SK-N-SH (cell line): Measurements from ENCODE around the gene C1orf141. TPM values are rescaled to one million over a fixed set of nuclear protein-coding genes. Genes with fewer than 3 reads are reported as not detected.

ENCODE experiments used
- CTCF ChIA-PET: fragments of 300-600, 350-600 bp; formaldehyde crosslinking; extraction: SDS; loops from one replicate; lab custom pipeline; 2021; lab: Yijun Ruan, JAX
- POLR2A ChIA-PET: fragments of 350-600 bp; sonication (Branson Sonifier 250); formaldehyde crosslinking; extraction: SDS; loops from one replicate; lab custom pipeline; 2020; ENCODE audit warnings: antibody characterized with exemption, inconsistent platforms; lab: Yijun Ruan, JAX
- DNase-seq: peaks from one replicate; pipeline ENCODE4 v3.0.0; 2012
- H2AFZ ChIP-seq: fragments of 200-600 bp; sonication (generic); 2 replicates; pipeline ENCODE4 v1.8.1; 2016; ENCODE audit warnings: antibody characterized with exemption, mild to moderate bottlenecking, low read depth
- H3F3A ChIP-seq: fragments of 200-600 bp; sonication (generic); replicated peaks from 2 replicates; pipeline ENCODE3; 2016; ENCODE audit warnings: antibody characterized with exemption, mild to moderate bottlenecking; ENCODE audit not compliant: insufficient read depth
- H3K27ac ChIP-seq, 2 experiments: fragments of 200-500 bp in 1 of 2; fragments of 200-600 bp in 1 of 2; sonication (Bioruptor generic) in 1 of 2; sonication (generic), shearing (Covaris generic) in 1 of 2; 2 replicates each; pipeline versions ENCODE4 v1.5.1 to v1.6.1; 2014 to 2016; ENCODE audit warnings: low read depth in 2 of 2, inconsistent platforms in 1 of 2, low read length in 1 of 2, mild to moderate bottlenecking in 1 of 2, mixed read lengths in 1 of 2
- H3K27me3 ChIP-seq: fragments of 200-600 bp; sonication (generic), shearing (Covaris generic); 2 replicates; pipeline ENCODE4 v1.6.1; 2016; ENCODE audit warnings: mixed run types; ENCODE audit not compliant: insufficient read depth
- H3K36me3 ChIP-seq, 2 experiments: fragments of 200-500 bp in 1 of 2; fragments of 200-600 bp in 1 of 2; sonication (Bioruptor generic) in 1 of 2; sonication (generic) in 1 of 2; replicated peaks in 1 of 2; 2 replicates each; pipeline versions ENCODE3 to v1.5.1; 2014 to 2016; ENCODE audit warnings: low read length in 1 of 2, mild to moderate bottlenecking in 1 of 2; ENCODE audit not compliant: insufficient read depth in 2 of 2, control insufficient read depth in 1 of 2
- H3K4me1 ChIP-seq, 2 experiments: fragments of 200-500 bp in 1 of 2; fragments of 200-600 bp in 1 of 2; sonication (Bioruptor generic) in 1 of 2; sonication (generic), shearing (Covaris generic) in 1 of 2; 2 replicates each; pipeline versions ENCODE4 v1.5.1 to v1.6.1; 2014 to 2016; ENCODE audit warnings: low read depth in 1 of 2, low read length in 1 of 2, mixed run types in 1 of 2; ENCODE audit not compliant: insufficient read depth in 2 of 2, control insufficient read depth in 1 of 2
- H3K4me2 ChIP-seq: fragments of 200-600 bp; sonication (generic), shearing (Covaris generic); 2 replicates; pipeline ENCODE4 v1.6.1; 2017; ENCODE audit warnings: mixed run types
- H3K4me3 ChIP-seq, 2 experiments: fragments of 200-500 bp in 1 of 2; fragments of 200-600 bp in 1 of 2; sonication (Bioruptor generic) in 1 of 2; sonication (generic), shearing (Covaris generic) in 1 of 2; 2 replicates each; pipeline versions ENCODE4 v1.5.1 to v1.8.1; 2014 to 2016; ENCODE audit warnings: low read depth in 2 of 2, inconsistent platforms in 1 of 2, low read length in 1 of 2, mild to moderate bottlenecking in 1 of 2, mixed read lengths in 1 of 2, moderate library complexity in 1 of 2
- H3K79me2 ChIP-seq: fragments of 200-600 bp; sonication (generic); 2 replicates; pipeline ENCODE4 v1.8.1; 2017; ENCODE audit warnings: mild to moderate bottlenecking; ENCODE audit not compliant: insufficient read depth
- H3K9ac ChIP-seq: fragments of 200-600 bp; sonication (generic); 2 replicates; pipeline ENCODE4 v1.6.1; 2017; ENCODE audit warnings: mixed run types
- H3K9me2 ChIP-seq: fragments of 200-600 bp; sonication (generic); 2 replicates; pipeline ENCODE4 v1.6.1; 2017; ENCODE audit warnings: mixed run types
- H3K9me3 ChIP-seq: fragments of 200-600 bp; sonication (generic); 2 replicates; pipeline ENCODE4 v1.6.1; 2017; ENCODE audit warnings: mixed run types, mild to moderate bottlenecking, moderate library complexity
- H4K20me1 ChIP-seq: fragments of 200-600 bp; sonication (generic); 2 replicates; pipeline ENCODE4 v1.6.1; 2017; ENCODE audit warnings: mild to moderate bottlenecking, mixed run types; ENCODE audit not compliant: insufficient read depth
- CTCF ChIP-seq: fragments of 200-600 bp; sonication (generic); IDR thresholded peaks from 2 replicates; pipeline ENCODE4 v1.6.1; 2017; ENCODE audit warnings: antibody characterized with exemption, mild to moderate bottlenecking, moderate library complexity
- EZH2phosphoT487 ChIP-seq: fragments of 200-600 bp; sonication (generic); IDR thresholded peaks from 2 replicates; pipeline ENCODE4 v1.6.1; 2017; ENCODE audit warnings: low read depth, mixed run types, mild to moderate bottlenecking, antibody characterized with exemption, moderate library complexity, borderline replicate concordance
- FOXM1 ChIP-seq: IDR thresholded peaks from 2 replicates; pipeline ENCODE4 v1.4.0; 2012; ENCODE audit warnings: low read depth, mild to moderate bottlenecking
- GABPA ChIP-seq: IDR thresholded peaks from 2 replicates; pipeline ENCODE4 v1.4.0; 2012; ENCODE audit warnings: low read depth, mild to moderate bottlenecking
- GATA2 ChIP-seq: sonication (generic); formaldehyde crosslinking; IDR thresholded peaks from 2 replicates; pipeline ENCODE4 v1.5.0; 2020; ENCODE audit warnings: mild to moderate bottlenecking, missing genetic modification reagents
- JUND ChIP-seq: IDR thresholded peaks from 2 replicates; pipeline ENCODE4 v1.4.0; 2012
- MAX ChIP-seq: IDR thresholded peaks from 2 replicates; pipeline ENCODE4 v1.4.0; 2012; ENCODE audit warnings: low read depth
- MXI1 ChIP-seq: IDR thresholded peaks from 2 replicates; pipeline ENCODE4 v1.6.1; 2012; ENCODE audit warnings: mild to moderate bottlenecking, low read depth, low read length, improper control_type of control experiment
- NFIC ChIP-seq: IDR thresholded peaks from 2 replicates; pipeline ENCODE4 v1.4.0; 2012; ENCODE audit warnings: borderline replicate concordance
- NRF1 ChIP-seq: IDR thresholded peaks from 2 replicates; pipeline ENCODE4 v1.6.1; 2012; ENCODE audit warnings: low read depth, mild to moderate bottlenecking, low read length
- POLR2AphosphoS5 ChIP-seq: IDR thresholded peaks from 2 replicates; pipeline ENCODE4 v1.6.1; 2012; ENCODE audit warnings: low read depth, low read length
- RAD21 ChIP-seq: IDR thresholded peaks from 2 replicates; pipeline ENCODE4 v1.6.1; 2012; ENCODE audit warnings: mild to moderate bottlenecking, low read length
- REST ChIP-seq: IDR thresholded peaks from 2 replicates; pipeline ENCODE4 v1.6.1; 2012; ENCODE audit warnings: mild to moderate bottlenecking, low read depth, low read length, moderate library complexity
- RFX5 ChIP-seq: IDR thresholded peaks from 2 replicates; pipeline ENCODE4 v1.6.1; 2012; ENCODE audit warnings: mild to moderate bottlenecking, improper control_type of control experiment, low read length
- RXRA ChIP-seq: IDR thresholded peaks from 2 replicates; pipeline ENCODE4 v1.4.0; 2012; ENCODE audit warnings: low read depth, mild to moderate bottlenecking, borderline replicate concordance
- SIN3A ChIP-seq: IDR thresholded peaks from 2 replicates; pipeline ENCODE4 v1.6.1; 2012; ENCODE audit warnings: low read depth, mild to moderate bottlenecking, low read length, moderate library complexity, borderline replicate concordance
- SMC3 ChIP-seq: IDR thresholded peaks from 2 replicates; pipeline ENCODE4 v1.6.1; 2012; ENCODE audit warnings: low read depth, low read length, improper control_type of control experiment
- USF2 ChIP-seq: fragments of 150-350 bp; IDR thresholded peaks from 2 replicates; pipeline ENCODE4 v1.6.1; 2017; ENCODE audit warnings: antibody characterized with exemption, low read length, low read depth, borderline replicate concordance
- WGBS: methylation state at CpG from one replicate; pipeline ENCODE4 v1.1.6; 2017; ENCODE audit warnings: low lambda C conversion rate; 5-methylcytosine and 5-hydroxymethylcytosine counted together
- polyA plus RNA-seq, 3 experiments: library from polyadenylated mRNA; depleted of rRNA; stranded (reverse); fragments of >200 nt; gene quantifications; 2 replicates each; pipeline ENCODE4 v1.2.3, GENCODE V29; 2012
- TF ChIP-seq, protein P1 (sequence below): IDR thresholded peaks from 2 replicates; pipeline ENCODE4 v1.4.0; 2012; ENCODE audit warnings: low read depth, borderline replicate concordance

Gene C1orf141
- polyA plus RNA-seq, 1 of the 3 experiments (the other 2 are of a cell fraction) = not detected

DNA sequence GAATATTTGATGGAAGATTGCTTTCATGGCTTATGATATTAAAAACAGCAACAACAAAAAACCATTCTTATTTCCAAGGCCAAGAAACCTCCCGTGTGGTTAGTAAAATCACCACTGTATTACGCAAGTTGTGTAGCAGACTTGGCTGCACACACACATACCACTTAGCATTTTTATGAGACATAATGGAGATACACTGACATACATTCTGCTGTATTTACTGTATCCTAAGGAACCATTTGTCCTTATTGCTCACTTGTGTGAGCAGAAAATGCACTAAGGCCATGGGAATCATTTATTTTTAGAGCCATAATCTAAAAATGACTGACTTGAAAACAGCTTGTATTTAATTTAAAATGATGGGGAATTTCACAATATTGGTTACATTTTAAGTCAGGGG, 584 bp upstream of the C1orf141 start (continued):
- TF ChIP-seq REST (no peak), SMC3 (no peak), CTCF (no peak), EZH2phosphoT487 (no peak), FOXM1 (no peak), RAD21 (no peak), GATA2 (CRISPR knock-in tag) (no peak)

GRCh38 chr1:67133177-67133576, 1.6 kb downstream of the C1orf141 start:
- DNase-seq = no peak
- no peaks in the 10 kb centered on the region for H3K9me3 ChIP-seq
- 81% methylated on average over 2 of the region's 2 CpGs for WGBS
- no peak overlapping the region for H3K9ac ChIP-seq
- H3K4me1 ChIP-seq = no peaks in the 10 kb centered on the region
- H3K36me3 ChIP-seq = no peaks in the 10 kb centered on the region
- H3K4me2 ChIP-seq = no peak overlapping the region
- no peak overlapping the region for H2AFZ ChIP-seq
- H3K27me3 ChIP-seq = no peaks in the 10 kb centered on the region
- CTCF ChIA-PET = no interaction called here
- H3K9me2 ChIP-seq = no peaks in the 10 kb centered on the region
- H3K79me2 ChIP-seq = no peaks in the 10 kb centered on the region
- no peak overlapping the region for H3K27ac ChIP-seq
- no peak for TF ChIP-seq MAX
- TF ChIP-seq RAD21 = no peak
- TF ChIP-seq USF2 = no peak
- no peak for TF ChIP-seq JUND
- TF ChIP-seq NRF1 = no peak
- no peak for TF ChIP-seq RFX5
- no peak for TF ChIP-seq POLR2AphosphoS5
- TF ChIP-seq RXRA = no peak
- no peak for TF ChIP-seq CTCF
- TF ChIP-seq MXI1 = no peak
- no peak for TF ChIP-seq GABPA
- TF ChIP-seq, protein P1, sequence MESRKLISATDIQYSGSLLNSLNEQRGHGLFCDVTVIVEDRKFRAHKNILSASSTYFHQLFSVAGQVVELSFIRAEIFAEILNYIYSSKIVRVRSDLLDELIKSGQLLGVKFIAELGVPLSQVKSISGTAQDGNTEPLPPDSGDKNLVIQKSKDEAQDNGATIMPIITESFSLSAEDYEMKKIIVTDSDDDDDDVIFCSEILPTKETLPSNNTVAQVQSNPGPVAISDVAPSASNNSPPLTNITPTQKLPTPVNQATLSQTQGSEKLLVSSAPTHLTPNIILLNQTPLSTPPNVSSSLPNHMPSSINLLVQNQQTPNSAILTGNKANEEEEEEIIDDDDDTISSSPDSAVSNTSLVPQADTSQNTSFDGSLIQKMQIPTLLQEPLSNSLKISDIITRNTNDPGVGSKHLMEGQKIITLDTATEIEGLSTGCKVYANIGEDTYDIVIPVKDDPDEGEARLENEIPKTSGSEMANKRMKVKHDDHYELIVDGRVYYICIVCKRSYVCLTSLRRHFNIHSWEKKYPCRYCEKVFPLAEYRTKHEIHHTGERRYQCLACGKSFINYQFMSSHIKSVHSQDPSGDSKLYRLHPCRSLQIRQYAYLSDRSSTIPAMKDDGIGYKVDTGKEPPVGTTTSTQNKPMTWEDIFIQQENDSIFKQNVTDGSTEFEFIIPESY = no peak
- no peak for TF ChIP-seq NFIC
- no peak for TF ChIP-seq SIN3A
- POLR2A ChIA-PET = no interaction called here
- no peaks in the 10 kb centered on the region for H4K20me1 ChIP-seq
- no peak overlapping the region for H3K4me3 ChIP-seq
- H3F3A ChIP-seq = no peaks in the 10 kb centered on the region
